ENCODE measurements around the gene DCUN1D3.

The DCUN1D3 gene

GRCh38 chr16:20830372-20830771, 69.8 kb downstream of the DCUN1D3 start:
- H3K27me3 ChIP-seq = no peaks in the 10 kb centered on the region
- TF ChIP-seq CTCF (IDR thresholded peaks at IDR 0.05) = no peak
- no peak overlapping the region for H3K27ac ChIP-seq
- H3K4me3 ChIP-seq = no peak overlapping the region
- intact Hi-C loops (cut with DNase I; ENCODE audit: low total_unique reads) = no loop called here
- no peaks in the 10 kb centered on the region for H3K4me1 ChIP-seq
- no peaks in the 10 kb centered on the region for H3K36me3 ChIP-seq
- DNase-seq = no peak
- H3K9me3 ChIP-seq = no peaks in the 10 kb centered on the region

GRCh38 chr16:20829536-20829935, 70.6 kb downstream of the DCUN1D3 start:
- Histone ChIP-seq H3K9me3 (no peaks in the 10 kb centered on the region), H3K27ac (no peak overlapping the region), H3K36me3 (no peaks in the 10 kb centered on the region), H3K4me3 (no peak overlapping the region), H3K27me3 (no peaks in the 10 kb centered on the region), H3K4me1 (no peaks in the 10 kb centered on the region)
- TF ChIP-seq CTCF (IDR thresholded peaks at IDR 0.05) = no peak
- intact Hi-C loops (cut with DNase I; ENCODE audit: low total_unique reads) = no loop called here
- no peak for DNase-seq

- Histone ChIP-seq H3K27ac (no peak overlapping the region), H3K4me3 (no peak overlapping the region), H3K4me1 (no peaks in the 10 kb centered on the region), H3K27me3 (no peaks in the 10 kb centered on the region), H3K36me3 (peaks cover 0 to 8% (median 0%) of the 10 kb centered on the region in 3 donors), H3K9me3 (no peaks in the 10 kb centered on the region)
- no peak for TF ChIP-seq CTCF (IDR thresholded peaks at IDR 0.05)
- no peak for DNase-seq
- intact Hi-C loops (cut with DNase I; ENCODE audit: low total_unique reads) = no loop called here
These were observed 74.1 kb downstream of the DCUN1D3 start for GRCh38 chr16:20826039-20826566.

GRCh38 chr16:20822521-20823325, 77.4 kb downstream of the DCUN1D3 start:
- intact Hi-C loops (cut with DNase I; ENCODE audit: low total_unique reads) = no loop called here
- Histone ChIP-seq H3K27ac (no peak overlapping the region), H3K4me3 (no peak overlapping the region), H3K4me1 (no peaks in the 10 kb centered on the region), H3K27me3 (no peaks in the 10 kb centered on the region), H3K36me3 (peaks cover 0 to 12% (median 0%) of the 10 kb centered on the region in 3 donors), H3K9me3 (no peaks in the 10 kb centered on the region)
- no peak for TF ChIP-seq CTCF (IDR thresholded peaks at IDR 0.05)
- DNase-seq = no peak

GRCh38 chr16:20821682-20822081, 78.5 kb downstream of the DCUN1D3 start:
- TF ChIP-seq CTCF (IDR thresholded peaks at IDR 0.05) = no peak
- Histone ChIP-seq H3K9me3 (no peaks in the 10 kb centered on the region), H3K4me1 (no peaks in the 10 kb centered on the region), H3K27ac (no peak overlapping the region), H3K36me3 (peaks cover 0 to 12% (median 0%) of the 10 kb centered on the region in 3 donors), H3K4me3 (no peak overlapping the region), H3K27me3 (no peaks in the 10 kb centered on the region)
- no peak for DNase-seq
- intact Hi-C loops (cut with DNase I; ENCODE audit: low total_unique reads) = no loop called here

All from tibial artery (tissue), 4 donors.